ENCODE data around the gene TGFA.

DNA sequence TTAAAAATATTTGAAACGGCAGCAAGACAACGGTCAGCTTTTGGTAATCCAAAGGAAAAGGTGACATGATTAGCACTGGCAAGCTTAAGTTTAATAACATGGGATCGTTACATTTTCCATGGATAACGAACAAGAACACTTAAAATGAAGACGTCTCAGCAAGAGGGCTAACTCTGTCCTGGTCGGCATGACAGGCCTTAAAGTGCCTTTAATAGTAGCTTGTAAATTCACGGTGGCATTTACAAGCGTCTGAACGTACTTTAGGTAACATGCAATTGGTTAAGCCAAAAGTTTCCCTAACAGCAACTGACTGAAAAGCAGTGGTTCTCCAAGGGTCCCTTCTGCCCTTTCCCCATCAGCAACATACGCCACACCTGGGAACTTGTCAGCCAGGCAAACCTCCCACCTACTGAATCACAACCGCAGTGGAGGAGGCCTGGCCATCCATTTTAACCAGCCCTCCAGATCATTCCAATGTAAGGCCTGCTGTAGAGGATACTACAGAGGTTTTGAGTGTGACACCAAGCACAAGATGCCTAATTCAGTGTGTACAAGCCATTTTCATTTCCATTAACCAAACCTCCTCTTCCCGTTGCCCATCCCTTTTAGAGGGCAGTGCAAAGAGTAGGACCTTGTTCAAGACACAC, 4.4 kb downstream of the TGFA start:
- TF ChIP-seq, protein P1, sequence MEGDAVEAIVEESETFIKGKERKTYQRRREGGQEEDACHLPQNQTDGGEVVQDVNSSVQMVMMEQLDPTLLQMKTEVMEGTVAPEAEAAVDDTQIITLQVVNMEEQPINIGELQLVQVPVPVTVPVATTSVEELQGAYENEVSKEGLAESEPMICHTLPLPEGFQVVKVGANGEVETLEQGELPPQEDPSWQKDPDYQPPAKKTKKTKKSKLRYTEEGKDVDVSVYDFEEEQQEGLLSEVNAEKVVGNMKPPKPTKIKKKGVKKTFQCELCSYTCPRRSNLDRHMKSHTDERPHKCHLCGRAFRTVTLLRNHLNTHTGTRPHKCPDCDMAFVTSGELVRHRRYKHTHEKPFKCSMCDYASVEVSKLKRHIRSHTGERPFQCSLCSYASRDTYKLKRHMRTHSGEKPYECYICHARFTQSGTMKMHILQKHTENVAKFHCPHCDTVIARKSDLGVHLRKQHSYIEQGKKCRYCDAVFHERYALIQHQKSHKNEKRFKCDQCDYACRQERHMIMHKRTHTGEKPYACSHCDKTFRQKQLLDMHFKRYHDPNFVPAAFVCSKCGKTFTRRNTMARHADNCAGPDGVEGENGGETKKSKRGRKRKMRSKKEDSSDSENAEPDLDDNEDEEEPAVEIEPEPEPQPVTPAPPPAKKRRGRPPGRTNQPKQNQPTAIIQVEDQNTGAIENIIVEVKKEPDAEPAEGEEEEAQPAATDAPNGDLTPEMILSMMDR (IDR thresholded peaks at IDR 0.05): no peak
- no peak for TF ChIP-seq POLR2A (IDR thresholded peaks at IDR 0.05)

All from upper lobe of left lung (tissue), 4 donors.